Uterus (tissue), 2 donors: ENCODE measurements around the gene PIP4K2A.

ENCODE experiments used
- CTCF ChIP-seq, 4 experiments: fragments of 200-600 bp in 2 of 4; fragments of 450-650 bp in 2 of 4; sonication (generic) in 2 of 4; IDR thresholded peaks; one replicate each; pipeline ENCODE4 v1.5.1; 2016 to 2019; ENCODE audit warnings: antibody characterized with exemption in 4 of 4, mild to moderate bottlenecking in 2 of 4, moderate library complexity in 1 of 4
- POLR2A ChIP-seq, 2 donors: fragments of 450-650 bp; IDR thresholded peaks; one replicate each; pipeline ENCODE4 v1.6.1; 2016; ENCODE audit warnings: antibody characterized with exemption in 2 of 2, mild to moderate bottlenecking in 1 of 2, moderate library complexity in 1 of 2

- TF ChIP-seq CTCF (IDR thresholded peaks at IDR 0.05), result no peak
- TF ChIP-seq POLR2A (IDR thresholded peaks at IDR 0.05), result no peak
These were observed 25.8 kb upstream of the PIP4K2A start for GRCh38 chr10:22740180-22740579.
